22Rv1 (cell line): ENCODE results near the gene MED12L.
"Not testable (repeated sequence)": the region's sequence is repeated elsewhere in the genome, so short reads cannot be mapped to it uniquely, and the experiment has no call there.

Experiments used
- ZFX ChIP-seq: fragments of 450-650 bp; IDR thresholded peaks from 2 replicates; pipeline ENCODE4 v1.6.1; 2017; ENCODE audit warnings: antibody characterized with exemption, borderline replicate concordance
- TF ChIP-seq, protein P1 (sequence below): fragments of 450-650 bp; IDR thresholded peaks from 2 replicates; pipeline ENCODE4 v1.5.1; 2017; ENCODE audit warnings: mild to moderate bottlenecking

- TF ChIP-seq, protein P1, sequence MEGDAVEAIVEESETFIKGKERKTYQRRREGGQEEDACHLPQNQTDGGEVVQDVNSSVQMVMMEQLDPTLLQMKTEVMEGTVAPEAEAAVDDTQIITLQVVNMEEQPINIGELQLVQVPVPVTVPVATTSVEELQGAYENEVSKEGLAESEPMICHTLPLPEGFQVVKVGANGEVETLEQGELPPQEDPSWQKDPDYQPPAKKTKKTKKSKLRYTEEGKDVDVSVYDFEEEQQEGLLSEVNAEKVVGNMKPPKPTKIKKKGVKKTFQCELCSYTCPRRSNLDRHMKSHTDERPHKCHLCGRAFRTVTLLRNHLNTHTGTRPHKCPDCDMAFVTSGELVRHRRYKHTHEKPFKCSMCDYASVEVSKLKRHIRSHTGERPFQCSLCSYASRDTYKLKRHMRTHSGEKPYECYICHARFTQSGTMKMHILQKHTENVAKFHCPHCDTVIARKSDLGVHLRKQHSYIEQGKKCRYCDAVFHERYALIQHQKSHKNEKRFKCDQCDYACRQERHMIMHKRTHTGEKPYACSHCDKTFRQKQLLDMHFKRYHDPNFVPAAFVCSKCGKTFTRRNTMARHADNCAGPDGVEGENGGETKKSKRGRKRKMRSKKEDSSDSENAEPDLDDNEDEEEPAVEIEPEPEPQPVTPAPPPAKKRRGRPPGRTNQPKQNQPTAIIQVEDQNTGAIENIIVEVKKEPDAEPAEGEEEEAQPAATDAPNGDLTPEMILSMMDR, result not testable (repeated sequence)
- TF ChIP-seq ZFX, result not testable (repeated sequence)
Measured at GRCh38 chr3:151242006-151242405, 156.5 kb downstream of the MED12L start.
